ENCODE data around the gene FHIP2A. TPM values are rescaled to one million over a fixed set of nuclear protein-coding genes. Genes with fewer than 3 reads are reported as not detected.
A peak's percentile ranks its signal among the peaks of the same experiment; 100 is the strongest.

FHIP2A gene
- total RNA-seq, 1 experiment from 2014 or later = 15.3 TPM

DNA sequence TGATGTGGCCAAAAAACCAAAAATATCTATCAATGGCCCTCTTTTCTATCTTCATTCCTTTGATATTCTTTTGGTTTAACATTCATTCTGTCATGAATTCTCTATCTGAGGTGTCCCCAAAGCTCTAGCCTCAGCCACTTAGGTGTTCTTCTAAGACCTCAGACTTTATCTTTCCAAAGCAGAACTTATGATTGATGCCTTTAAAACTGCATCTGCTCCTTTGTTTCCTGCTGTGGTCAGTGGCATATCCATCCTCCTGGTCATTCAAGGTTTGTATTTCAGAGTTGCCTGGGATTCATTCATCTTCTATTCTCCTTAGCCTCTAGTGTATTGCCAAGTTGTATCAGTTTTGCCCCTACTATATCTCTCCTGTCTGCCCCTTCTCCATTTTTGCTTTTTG, 30.6 kb downstream of the FHIP2A start:
- H3K36me3 Mint-ChIP-seq (ENCODE audit: insufficient read depth, unreplicated experiment) = peaks cover 29% of the 10 kb centered on the region
- H3K4me3 Mint-ChIP-seq (ENCODE audit: unreplicated experiment) = no peak overlapping the region
- CTCF ChIA-PET = no interaction called here
- intact Hi-C loops (cut with micrococcal nuclease; ENCODE audit: unreplicated experiment) = no loop called here
- TF ChIP-seq, protein P1, sequence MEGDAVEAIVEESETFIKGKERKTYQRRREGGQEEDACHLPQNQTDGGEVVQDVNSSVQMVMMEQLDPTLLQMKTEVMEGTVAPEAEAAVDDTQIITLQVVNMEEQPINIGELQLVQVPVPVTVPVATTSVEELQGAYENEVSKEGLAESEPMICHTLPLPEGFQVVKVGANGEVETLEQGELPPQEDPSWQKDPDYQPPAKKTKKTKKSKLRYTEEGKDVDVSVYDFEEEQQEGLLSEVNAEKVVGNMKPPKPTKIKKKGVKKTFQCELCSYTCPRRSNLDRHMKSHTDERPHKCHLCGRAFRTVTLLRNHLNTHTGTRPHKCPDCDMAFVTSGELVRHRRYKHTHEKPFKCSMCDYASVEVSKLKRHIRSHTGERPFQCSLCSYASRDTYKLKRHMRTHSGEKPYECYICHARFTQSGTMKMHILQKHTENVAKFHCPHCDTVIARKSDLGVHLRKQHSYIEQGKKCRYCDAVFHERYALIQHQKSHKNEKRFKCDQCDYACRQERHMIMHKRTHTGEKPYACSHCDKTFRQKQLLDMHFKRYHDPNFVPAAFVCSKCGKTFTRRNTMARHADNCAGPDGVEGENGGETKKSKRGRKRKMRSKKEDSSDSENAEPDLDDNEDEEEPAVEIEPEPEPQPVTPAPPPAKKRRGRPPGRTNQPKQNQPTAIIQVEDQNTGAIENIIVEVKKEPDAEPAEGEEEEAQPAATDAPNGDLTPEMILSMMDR (IDR thresholded peaks at IDR 0.05; ENCODE audit: insufficient read depth in 1 of 2, low read depth in 1 of 2, low read length in 1 of 2, severe bottlenecking in 1 of 2, unreplicated experiment in 1 of 2) = no peak
- Histone ChIP-seq H3K4me3 (ENCODE audit: low read depth, low read length) (no peak overlapping the region), H3K4me1 (peaks cover 8% of the 10 kb centered on the region; the same call in 1 of the 2 replicates), H3K9me3 (no peaks in the 10 kb centered on the region), H3K27me3 (replicated peaks; ENCODE audit: control insufficient read depth, insufficient read depth, low read length) (no peaks in the 10 kb centered on the region), H3K36me3 (ENCODE audit: control insufficient read depth, insufficient read depth, low read length) (no peaks in the 10 kb centered on the region; the same call in none of the 2 replicates)
- DNase-seq = no peak
- H3K27ac Mint-ChIP-seq (ENCODE audit: unreplicated experiment) = no peak overlapping the region
- no peaks in the 10 kb centered on the region for H3K9me3 Mint-ChIP-seq (ENCODE audit: unreplicated experiment)
- no peaks in the 10 kb centered on the region for H3K27me3 Mint-ChIP-seq (ENCODE audit: insufficient read depth, unreplicated experiment)
- H3K4me1 Mint-ChIP-seq (ENCODE audit: low read depth, unreplicated experiment) = peaks cover 11% of the 10 kb centered on the region
- POLR2A ChIA-PET = no interaction called here
- BruUV-seq (replicated peaks) = no TSS peak

DNA sequence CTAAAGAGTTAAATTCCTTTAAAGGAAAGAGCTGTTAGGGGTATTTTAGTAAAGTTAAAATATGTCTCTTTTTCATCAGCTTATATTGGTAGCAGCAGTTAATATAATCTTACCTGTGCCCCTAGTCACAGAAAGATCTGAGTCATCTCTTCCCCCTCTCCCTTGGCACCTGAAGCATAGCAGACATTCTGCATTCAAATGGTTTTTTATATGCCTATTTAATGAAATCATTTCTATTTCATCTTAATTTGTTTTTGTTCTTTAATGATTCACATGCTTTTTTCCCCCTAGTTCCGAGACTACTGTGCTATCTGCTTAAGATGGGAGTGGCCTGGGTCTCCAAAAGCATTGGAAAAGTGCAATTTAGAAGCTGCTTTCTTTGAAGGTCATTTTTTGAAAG, 33.3 kb downstream of the FHIP2A start:
- BruUV-seq (replicated peaks) = no TSS peak
- Histone ChIP-seq H3K27me3 (replicated peaks; ENCODE audit: control insufficient read depth, insufficient read depth, low read length) (no peaks in the 10 kb centered on the region), H3K4me1 (peaks cover 8% of the 10 kb centered on the region; the same call in 1 of the 2 replicates), H3K4me3 (ENCODE audit: low read depth, low read length) (no peak overlapping the region), H3K36me3 (ENCODE audit: control insufficient read depth, insufficient read depth, low read length) (no peaks in the 10 kb centered on the region; the same call in none of the 2 replicates), H3K9me3 (no peaks in the 10 kb centered on the region)
- Mint-ChIP-seq H3K9me3 (ENCODE audit: unreplicated experiment) (no peaks in the 10 kb centered on the region), H3K36me3 (ENCODE audit: insufficient read depth, unreplicated experiment) (peaks cover 14% of the 10 kb centered on the region), H3K4me3 (ENCODE audit: unreplicated experiment) (no peak overlapping the region), H3K27me3 (ENCODE audit: insufficient read depth, unreplicated experiment) (no peaks in the 10 kb centered on the region), H3K4me1 (ENCODE audit: low read depth, unreplicated experiment) (peaks cover 11% of the 10 kb centered on the region), H3K27ac (ENCODE audit: unreplicated experiment) (no peak overlapping the region)
- ChIA-PET POLR2A (no interaction called here), CTCF (no interaction called here)
- TF ChIP-seq, protein P1 (IDR thresholded peaks at IDR 0.05; ENCODE audit: insufficient read depth in 1 of 2, low read depth in 1 of 2, low read length in 1 of 2, severe bottlenecking in 1 of 2, unreplicated experiment in 1 of 2) = no peak
- intact Hi-C loops (cut with micrococcal nuclease; ENCODE audit: unreplicated experiment) = no loop called here
- no peak for DNase-seq

DNA sequence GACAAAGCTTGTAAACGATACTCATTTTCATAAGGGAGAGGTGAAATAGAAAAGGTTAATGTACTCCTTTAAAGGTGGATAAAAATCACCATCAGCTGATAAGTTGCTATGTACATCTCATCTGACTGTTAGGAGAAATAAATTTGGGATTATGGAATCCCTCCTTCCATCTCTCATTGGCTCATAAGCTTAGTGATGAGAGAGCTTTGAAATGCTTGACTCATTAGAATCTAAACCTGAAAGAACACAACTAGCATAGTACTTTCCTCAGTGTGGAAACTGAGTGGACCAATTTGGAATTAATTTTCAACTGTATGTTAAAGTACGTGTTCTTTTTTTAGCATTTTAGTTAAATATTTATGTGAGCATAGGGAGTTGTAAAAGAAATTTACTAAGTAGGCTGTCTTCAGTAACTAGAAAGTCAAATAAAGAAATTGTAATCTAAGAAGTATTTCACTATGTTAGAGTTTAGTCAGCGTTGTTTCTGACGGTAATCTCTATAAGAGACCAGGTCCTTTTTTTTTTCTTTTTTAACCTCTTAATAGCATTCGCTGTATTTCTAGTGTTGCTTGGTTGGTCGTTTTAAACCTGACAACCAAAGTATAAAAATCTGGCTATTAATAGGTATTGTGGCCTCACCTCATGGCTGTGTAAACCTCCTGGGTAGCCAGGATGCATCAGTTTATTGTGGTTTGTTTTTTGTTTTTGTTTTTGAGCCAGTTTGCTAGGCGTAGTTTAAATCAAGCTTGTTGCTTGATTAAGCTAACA, 34.4 kb downstream of the FHIP2A start:
- no peak overlapping the region for H3K4me3 ChIP-seq (ENCODE audit: low read depth, low read length)
- POLR2A ChIA-PET = no interaction called here

More for the DNA sequence above, 34.4 kb downstream of the FHIP2A start:
- Histone ChIP-seq H3K4me1 (peaks cover 8% of the 10 kb centered on the region; the same call in 1 of the 2 replicates), H3K27me3 (replicated peaks; ENCODE audit: control insufficient read depth, insufficient read depth, low read length) (no peaks in the 10 kb centered on the region), H3K9me3 (no peaks in the 10 kb centered on the region), H3K36me3 (ENCODE audit: control insufficient read depth, insufficient read depth, low read length) (no peaks in the 10 kb centered on the region; the same call in none of the 2 replicates)
- no TSS peak for BruUV-seq (replicated peaks)
- peak overlapping the region; percentile 40 for H3K27ac Mint-ChIP-seq (ENCODE audit: unreplicated experiment)
- H3K27me3 Mint-ChIP-seq (ENCODE audit: insufficient read depth, unreplicated experiment) = no peaks in the 10 kb centered on the region
- intact Hi-C loops (cut with micrococcal nuclease; ENCODE audit: unreplicated experiment) = no loop called here
- no peaks in the 10 kb centered on the region for H3K9me3 Mint-ChIP-seq (ENCODE audit: unreplicated experiment)
- TF ChIP-seq, protein P1 (IDR thresholded peaks at IDR 0.05; ENCODE audit: insufficient read depth in 1 of 2, low read depth in 1 of 2, low read length in 1 of 2, severe bottlenecking in 1 of 2, unreplicated experiment in 1 of 2) = no peak
- H3K4me3 Mint-ChIP-seq (ENCODE audit: unreplicated experiment) = no peak overlapping the region
- peaks cover 13% of the 10 kb centered on the region for H3K36me3 Mint-ChIP-seq (ENCODE audit: insufficient read depth, unreplicated experiment)
- CTCF ChIA-PET = interaction anchor here (0.6 to 0.9 kb wide), 2 partner anchors 29 to 35 kb away, joined by 3 to 4 read pairs; partner anchors contain the start of gene FHIP2A
- H3K4me1 Mint-ChIP-seq (ENCODE audit: low read depth, unreplicated experiment) = peaks cover 11% of the 10 kb centered on the region
- DNase-seq = no peak

All from Caco-2 (cell line).